Measurements from ENCODE around the gene KANSL1. TPM values are rescaled to one million over a fixed set of nuclear protein-coding genes. Genes with fewer than 3 reads are reported as not detected.

Gene KANSL1
- total RNA-seq, 2 donors from 2014 or later: 68.2 to 190 TPM

- 90 to 94% methylated on average over 3 of the region's 3 CpGs for WGBS, 2 donors
- Histone ChIP-seq H3K27me3 (no peaks in the 10 kb centered on the region), H3K4me3 (no peak overlapping the region), H3K4me1 (peaks cover 76% of the 10 kb centered on the region), H3K9me3 (no peaks in the 10 kb centered on the region), H3K27ac (no peak overlapping the region), H3K36me3 (replicated peaks in 1 of 2; ENCODE audit: insufficient read depth in 1 of 2, low read depth in 2 of 2) (no peaks in the 10 kb centered on the region)
- no peak for TF ChIP-seq POLR2A (IDR thresholded peaks at IDR 0.05)
- DNase-seq: no peak
- intact Hi-C loops (cut with DNase I): no loop called here
- ATAC-seq: no peak
Observed at GRCh38 chr17:46123607-46124006, 69.6 kb downstream of the KANSL1 start.

- Histone ChIP-seq H3K4me1 (peaks cover 79% of the 10 kb centered on the region), H3K4me3 (no peak overlapping the region), H3K27ac (no peak overlapping the region), H3K27me3 (no peaks in the 10 kb centered on the region), H3K9me3 (no peaks in the 10 kb centered on the region), H3K36me3 (replicated peaks in 1 of 2; ENCODE audit: insufficient read depth in 1 of 2, low read depth in 2 of 2) (no peaks in the 10 kb centered on the region)
- WGBS, 2 donors: 80 to 87% methylated on average over 6 of the region's 6 CpGs
- no peak for ATAC-seq
- no peak for DNase-seq
- TF ChIP-seq CTCF (IDR thresholded peaks at IDR 0.05) (no peak), POLR2A (IDR thresholded peaks at IDR 0.05) (no peak)
- intact Hi-C loops (cut with DNase I): no loop called here
Observed at GRCh38 chr17:46122486-46122871, 70.8 kb downstream of the KANSL1 start.

- ATAC-seq: no peak
- Histone ChIP-seq H3K27me3 (no peaks in the 10 kb centered on the region), H3K27ac (no peak overlapping the region), H3K4me3 (no peak overlapping the region), H3K9me3 (no peaks in the 10 kb centered on the region), H3K4me1 (peaks cover 83% of the 10 kb centered on the region), H3K36me3 (replicated peaks in 1 of 2; ENCODE audit: insufficient read depth in 1 of 2, low read depth in 2 of 2) (no peaks in the 10 kb centered on the region)
- intact Hi-C loops (cut with DNase I): no loop called here
- WGBS, 2 donors: 49 to 52% methylated on average over 5 of the region's 5 CpGs
- no peak for DNase-seq
- TF ChIP-seq POLR2A (IDR thresholded peaks at IDR 0.05): no peak
Observed at GRCh38 chr17:46121841-46122485, 71.3 kb downstream of the KANSL1 start.

GRCh38 chr17:46121165-46121764 is 72.0 kb downstream of the KANSL1 start:
- TF ChIP-seq POLR2A (IDR thresholded peaks at IDR 0.05): no peak
- no peak for TF ChIP-seq CTCF (IDR thresholded peaks at IDR 0.05)
- WGBS, 2 donors: 42 to 59% methylated on average over 1 of the region's 1 CpG
- no peak overlapping the region for H3K27ac ChIP-seq
- no peak overlapping the region for H3K4me3 ChIP-seq
- H3K36me3 ChIP-seq (replicated peaks in 1 of 2; ENCODE audit: insufficient read depth in 1 of 2, low read depth in 2 of 2): no peaks in the 10 kb centered on the region
- ATAC-seq: no peak
- H3K27me3 ChIP-seq: no peaks in the 10 kb centered on the region
- DNase-seq: no peak
- intact Hi-C loops (cut with DNase I): no loop called here
- no peaks in the 10 kb centered on the region for H3K9me3 ChIP-seq
- H3K4me1 ChIP-seq: peaks cover 83% of the 10 kb centered on the region

GRCh38 chr17:46120537-46120936 is 72.7 kb downstream of the KANSL1 start:
- Histone ChIP-seq H3K27ac (no peak overlapping the region), H3K4me1 (peaks cover 78% of the 10 kb centered on the region), H3K9me3 (no peaks in the 10 kb centered on the region), H3K27me3 (no peaks in the 10 kb centered on the region), H3K36me3 (replicated peaks in 1 of 2; ENCODE audit: insufficient read depth in 1 of 2, low read depth in 2 of 2) (no peaks in the 10 kb centered on the region), H3K4me3 (no peak overlapping the region)
- ATAC-seq: no peak
- 75 to 76% methylated on average over 3 of the region's 3 CpGs for WGBS, 2 donors
- TF ChIP-seq CTCF (IDR thresholded peaks at IDR 0.05) (no peak), POLR2A (IDR thresholded peaks at IDR 0.05) (no peak)
- no peak for DNase-seq
- intact Hi-C loops (cut with DNase I): no loop called here

DNA sequence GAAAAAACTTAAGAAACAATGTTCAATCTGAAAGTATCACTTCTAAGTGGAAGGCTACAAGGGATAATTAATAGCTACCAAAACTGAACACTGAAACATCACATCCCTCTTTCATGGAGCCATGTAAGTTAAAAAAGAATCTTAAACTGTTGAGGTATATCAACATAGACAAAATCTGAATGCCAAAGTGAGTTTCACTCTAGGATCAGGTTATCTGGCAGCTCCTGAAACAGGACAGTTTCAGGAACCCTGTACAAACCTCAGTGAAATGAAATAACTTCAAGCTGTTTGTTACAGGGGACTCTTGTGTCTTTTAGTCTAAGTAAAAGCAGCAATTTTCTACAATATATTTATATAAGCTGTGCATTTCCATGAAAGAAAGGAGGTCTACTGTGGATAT is 73.2 kb downstream of the KANSL1 start:
- TF ChIP-seq POLR2A (IDR thresholded peaks at IDR 0.05) (no peak), CTCF (IDR thresholded peaks at IDR 0.05) (no peak)
- Histone ChIP-seq H3K27ac (no peak overlapping the region), H3K4me1 (peaks cover 74% of the 10 kb centered on the region), H3K4me3 (no peak overlapping the region), H3K27me3 (no peaks in the 10 kb centered on the region), H3K36me3 (replicated peaks in 1 of 2; ENCODE audit: insufficient read depth in 1 of 2, low read depth in 2 of 2) (no peaks in the 10 kb centered on the region), H3K9me3 (no peaks in the 10 kb centered on the region)
- ATAC-seq (no peak), DNase-seq (no peak)
- intact Hi-C loops (cut with DNase I): no loop called here
